PC-9 (cell line): ENCODE data around the gene PLAAT4. TPM values are rescaled to one million over a fixed set of nuclear protein-coding genes. Genes with fewer than 3 reads are reported as not detected.

ENCODE experiments used
- BruUV-seq: library from RNA; stranded (reverse); fragments of 400-500 nt; replicated peaks from 2 replicates; lab custom pipeline; 2021; lab: Mats Ljungman, UMichigan
- CTCF ChIA-PET: fragments of 300-600 bp; sonication (Branson Sonifier 250); formaldehyde crosslinking; loops from one replicate; lab custom pipeline; 2022; ENCODE audit warnings: antibody characterized with exemption; lab: Charles Lee
- POLR2A ChIA-PET: fragments of 300-600 bp; sonication (Branson Sonifier 250); formaldehyde crosslinking; loops from one replicate; lab custom pipeline; 2022; ENCODE audit warnings: antibody characterized with exemption; ENCODE audit not compliant: unreplicated experiment; lab: Charles Lee
- DNase-seq, 2 experiments: peaks; one replicate each; pipeline versions ENCODE4 v3.0.0 to v3.0.0-alpha.2; 2015 to 2022; ENCODE audit warnings: mixed read lengths in 1 of 2
- H2AFZ ChIP-seq: fragments of 200-600 bp; sonication (generic); 2 replicates; pipeline ENCODE4 v1.8.1; 2017; ENCODE audit warnings: antibody characterized with exemption
- H3F3A ChIP-seq: fragments of 200-600 bp; sonication (generic); 2 replicates; pipeline ENCODE4 v1.8.1; 2017; ENCODE audit warnings: antibody characterized with exemption, mild to moderate bottlenecking, low read depth; ENCODE audit not compliant: insufficient read depth
- H3K27ac ChIP-seq: fragments of 200-600 bp; sonication (generic); 2 replicates; pipeline ENCODE4 v1.6.1; 2016; ENCODE audit warnings: mixed run types
- H3K27me3 ChIP-seq: fragments of 200-600 bp; sonication (generic); 2 replicates; pipeline ENCODE4 v1.6.1; 2016; ENCODE audit warnings: low read depth, mixed run types; ENCODE audit not compliant: insufficient read depth
- H3K36me3 ChIP-seq: fragments of 200-600 bp; sonication (generic); 2 replicates; pipeline ENCODE4 v1.6.1; 2016; ENCODE audit warnings: low read depth, mixed run types
- H3K4me1 ChIP-seq: fragments of 200-600 bp; sonication (generic); replicated peaks from 2 replicates; pipeline ENCODE4 v1.6.1; 2016; ENCODE audit warnings: mixed run types; ENCODE audit not compliant: insufficient read depth
- H3K4me2 ChIP-seq: fragments of 200-600 bp; sonication (generic); 2 replicates; pipeline ENCODE4 v1.6.1; 2017; ENCODE audit warnings: mixed run types
- H3K4me3 ChIP-seq: fragments of 200-600 bp; sonication (generic); 2 replicates; pipeline ENCODE4 v1.6.1; 2016; ENCODE audit warnings: mixed run types
- H3K79me2 ChIP-seq: fragments of 200-600 bp; sonication (generic); 2 replicates; pipeline ENCODE4 v1.6.1; 2017; ENCODE audit warnings: low read depth, mixed run types
- H3K9me2 ChIP-seq: fragments of 200-600 bp; sonication (generic); 2 replicates; pipeline ENCODE4 v1.8.1; 2017; ENCODE audit warnings: mild to moderate bottlenecking; ENCODE audit not compliant: insufficient read depth
- H3K9me3 ChIP-seq: fragments of 200-600 bp; sonication (generic); 2 replicates; pipeline ENCODE4 v1.8.1; 2016; ENCODE audit warnings: low read depth; ENCODE audit not compliant: insufficient read depth
- H4K20me1 ChIP-seq: fragments of 200-600 bp; sonication (generic); 2 replicates; pipeline ENCODE4 v1.8.1; 2017; ENCODE audit not compliant: insufficient read depth
- EZH2 ChIP-seq: fragments of 200-600 bp; sonication (generic); IDR thresholded peaks from 2 replicates; pipeline ENCODE4 v1.8.0; 2017; ENCODE audit warnings: antibody characterized with exemption, low read depth
- intact Hi-C: fragments of 100-400 bp; cut with micrococcal nuclease; formaldehyde crosslinking; loops from one replicate; pipeline ENCODE4 v1.10.0; 2022; ENCODE audit not compliant: unreplicated experiment
- total RNA-seq: library from RNA; stranded (reverse); gene quantifications from 2 replicates; pipeline ENCODE4 v1.2.3, GENCODE V29; 2021
- TF ChIP-seq, protein P1 (sequence below): fragments of 200-600 bp; sonication (generic); conservative IDR thresholded peaks from 2 replicates; pipeline ENCODE4 v1.6.1; 2017; ENCODE audit warnings: mixed run types, antibody characterized with exemption, mild to moderate bottlenecking, moderate library complexity

PLAAT4 gene
- total RNA-seq, 1 experiment from 2014 or later = 64.6 TPM

DNA sequence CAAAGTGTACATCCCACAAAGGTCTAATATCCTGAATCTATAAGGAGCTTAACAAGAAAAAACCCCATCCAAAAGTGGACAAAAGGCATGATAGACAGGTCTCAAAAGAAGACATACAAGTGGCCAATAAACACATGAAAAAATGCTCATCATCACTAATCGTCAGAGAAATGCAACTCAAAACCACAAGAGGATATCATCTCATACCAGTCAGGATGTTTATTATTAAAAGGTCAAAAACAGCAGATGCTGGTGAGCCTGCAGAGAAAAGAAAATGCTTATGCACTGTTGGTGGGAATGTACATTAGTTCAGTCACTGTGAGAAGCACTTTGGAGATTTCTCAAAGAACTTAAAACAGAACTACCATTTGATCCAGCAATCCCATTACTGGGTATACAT, 18.1 kb upstream of the PLAAT4 start:
- ChIA-PET POLR2A (no interaction called here), CTCF (no interaction called here)
- no peaks in the 10 kb centered on the region for H3K27me3 ChIP-seq
- no peaks in the 10 kb centered on the region for H3K9me2 ChIP-seq
- H3F3A ChIP-seq = no peaks in the 10 kb centered on the region; the same call in 1 of the 2 replicates
- no peak overlapping the region for H3K4me3 ChIP-seq
- H3K9me3 ChIP-seq = peaks cover 6% of the 10 kb centered on the region
- no peak for DNase-seq
- no TSS peak for BruUV-seq
- TF ChIP-seq, protein P1, sequence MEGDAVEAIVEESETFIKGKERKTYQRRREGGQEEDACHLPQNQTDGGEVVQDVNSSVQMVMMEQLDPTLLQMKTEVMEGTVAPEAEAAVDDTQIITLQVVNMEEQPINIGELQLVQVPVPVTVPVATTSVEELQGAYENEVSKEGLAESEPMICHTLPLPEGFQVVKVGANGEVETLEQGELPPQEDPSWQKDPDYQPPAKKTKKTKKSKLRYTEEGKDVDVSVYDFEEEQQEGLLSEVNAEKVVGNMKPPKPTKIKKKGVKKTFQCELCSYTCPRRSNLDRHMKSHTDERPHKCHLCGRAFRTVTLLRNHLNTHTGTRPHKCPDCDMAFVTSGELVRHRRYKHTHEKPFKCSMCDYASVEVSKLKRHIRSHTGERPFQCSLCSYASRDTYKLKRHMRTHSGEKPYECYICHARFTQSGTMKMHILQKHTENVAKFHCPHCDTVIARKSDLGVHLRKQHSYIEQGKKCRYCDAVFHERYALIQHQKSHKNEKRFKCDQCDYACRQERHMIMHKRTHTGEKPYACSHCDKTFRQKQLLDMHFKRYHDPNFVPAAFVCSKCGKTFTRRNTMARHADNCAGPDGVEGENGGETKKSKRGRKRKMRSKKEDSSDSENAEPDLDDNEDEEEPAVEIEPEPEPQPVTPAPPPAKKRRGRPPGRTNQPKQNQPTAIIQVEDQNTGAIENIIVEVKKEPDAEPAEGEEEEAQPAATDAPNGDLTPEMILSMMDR = no peak
- no peak for TF ChIP-seq EZH2
- H2AFZ ChIP-seq = no peak overlapping the region
- H3K36me3 ChIP-seq = 0 out of 2 replicates have a peak, but pooled peaks cover 3% of the 10 kb centered on the region
- no peak overlapping the region for H3K4me2 ChIP-seq
- peaks cover 3% of the 10 kb centered on the region; the same call in 1 of the 2 replicates for H3K4me1 ChIP-seq
- intact Hi-C loops = loop anchor here (10.0 kb wide), 1 partner anchor 46 kb away; the partner anchor contains the start of gene PLAAT2
- no peaks in the 10 kb centered on the region for H4K20me1 ChIP-seq
- no peak overlapping the region for H3K27ac ChIP-seq
- no peaks in the 10 kb centered on the region for H3K79me2 ChIP-seq

DNA sequence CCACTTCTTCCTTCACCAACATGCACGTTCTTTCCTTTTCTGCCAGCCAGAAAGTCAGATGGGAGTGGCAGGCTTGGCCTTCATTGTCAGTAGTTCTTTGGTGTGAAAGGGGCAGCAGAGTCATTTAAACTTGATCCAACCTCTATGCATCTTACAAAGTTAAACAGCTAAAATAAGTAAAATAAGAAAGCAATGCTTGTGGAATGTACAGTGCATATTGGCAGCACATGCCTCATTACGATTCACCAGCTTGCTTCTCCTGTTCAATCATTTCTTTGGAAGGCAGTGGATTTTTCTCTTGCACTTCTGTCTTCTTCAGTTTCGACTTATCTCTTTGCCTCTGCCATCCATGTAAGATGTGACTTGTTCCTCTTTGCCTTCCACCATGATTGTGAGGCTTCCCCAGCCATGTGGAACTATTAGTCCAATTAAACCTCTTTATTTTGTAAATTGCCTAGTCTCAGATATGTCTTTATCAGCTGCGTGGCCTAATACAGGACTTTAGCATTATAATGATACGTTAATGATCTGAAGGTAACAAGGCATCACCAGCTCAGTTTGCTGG, 15.9 kb upstream of the PLAAT4 start:
- POLR2A ChIA-PET = no interaction called here
- no TSS peak for BruUV-seq
- H3K27ac ChIP-seq = no peak overlapping the region

DNA sequence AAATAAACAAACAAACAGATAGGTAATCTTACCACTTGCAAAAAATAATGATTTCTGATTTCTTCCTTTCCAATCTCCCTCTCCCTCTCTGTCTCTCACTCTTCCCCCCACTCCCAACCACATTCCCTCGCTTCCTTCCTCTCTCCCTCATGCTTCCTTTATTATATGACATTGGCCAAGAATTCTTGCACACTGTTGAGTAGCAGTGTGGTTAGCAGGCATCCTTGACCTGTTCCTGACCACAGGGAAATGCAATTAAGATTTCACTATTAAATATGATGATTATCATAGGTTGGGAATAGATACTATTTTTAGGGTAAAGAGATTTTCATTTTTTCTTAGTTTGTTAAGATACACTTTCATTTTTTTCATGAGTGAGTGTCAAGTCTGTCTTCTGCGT, 14.7 kb upstream of the PLAAT4 start:
- no TSS peak for BruUV-seq
- Histone ChIP-seq H3K4me1 (peaks cover 7% of the 10 kb centered on the region; the same call in 1 of the 2 replicates), H3K4me3 (no peak overlapping the region), H3K79me2 (no peaks in the 10 kb centered on the region), H3K27ac (no peak overlapping the region), H2AFZ (no peak overlapping the region), H3K9me3 (peaks cover 6% of the 10 kb centered on the region), H3K9me2 (no peaks in the 10 kb centered on the region), H3F3A (no peaks in the 10 kb centered on the region; the same call in 1 of the 2 replicates), H3K27me3 (no peaks in the 10 kb centered on the region), H4K20me1 (no peaks in the 10 kb centered on the region), H3K4me2 (no peak overlapping the region), H3K36me3 (0 out of 2 replicates have a peak, but pooled peaks cover 3% of the 10 kb centered on the region)
- ChIA-PET CTCF (interaction anchor here (0.5 kb wide), 2 partner anchors 62 to 119 kb away, joined by 4 to 5 read pairs; no protein-coding TSS in a partner anchor), POLR2A (no interaction called here)
- intact Hi-C loops = no loop called here
- no peak for DNase-seq
- no peak for TF ChIP-seq EZH2
- TF ChIP-seq, protein P1 = no peak

More for the DNA sequence above, 15.9 kb upstream of the PLAAT4 start:
- H3K36me3 ChIP-seq = 0 out of 2 replicates have a peak, but pooled peaks cover 3% of the 10 kb centered on the region
- no peak overlapping the region for H2AFZ ChIP-seq
- no peak overlapping the region for H3K4me2 ChIP-seq
- H3K4me1 ChIP-seq = peaks cover 7% of the 10 kb centered on the region; the same call in 1 of the 2 replicates
- H3F3A ChIP-seq = no peaks in the 10 kb centered on the region; the same call in 1 of the 2 replicates
- no peak for DNase-seq
- H3K79me2 ChIP-seq = no peaks in the 10 kb centered on the region
- CTCF ChIA-PET = no interaction called here
- peaks cover 6% of the 10 kb centered on the region for H3K9me3 ChIP-seq
- TF ChIP-seq, protein P1 = no peak
- no peak for TF ChIP-seq EZH2
- intact Hi-C loops = no loop called here
- H3K9me2 ChIP-seq = no peaks in the 10 kb centered on the region
- H4K20me1 ChIP-seq = no peaks in the 10 kb centered on the region
- no peaks in the 10 kb centered on the region for H3K27me3 ChIP-seq
- no peak overlapping the region for H3K4me3 ChIP-seq
